Activated T-cell treated with anti-CD3 and anti-CD28 coated beads, Interleukin-2, amount 50 U/mL, for 72 hours (primary cell): ENCODE measurements around the gene AP1S2. TPM values are rescaled to one million over a fixed set of nuclear protein-coding genes. Genes with fewer than 3 reads are reported as not detected.
A peak's percentile ranks its signal among the peaks of the same experiment; 100 is the strongest.
"Not testable (repeated sequence)": the region's sequence is repeated elsewhere in the genome, so short reads cannot be mapped to it uniquely, and the experiment has no call there.

Experiments used
- ATAC-seq, 2 donors: fragments of 150-1000 bp; cut with Tn5 transposase; replicated peaks in 1 of 2; 2 replicates each; pipeline ENCODE4 v1.10.0; 2021; ENCODE audit warnings: moderate library complexity in 2 of 2, mild to moderate bottlenecking in 1 of 2
- DNase-seq, 2 donors: peaks; one replicate each; pipeline ENCODE4 v3.0.0; 2021 to 2022; ENCODE audit warnings: mixed read lengths in 1 of 2
- H3K27ac Mint-ChIP-seq: one replicate; pipeline ENCODE4 v1.8.0; 2022; ENCODE audit warnings: mild to moderate bottlenecking, moderate library complexity, mixed read lengths
- H3K27me3 Mint-ChIP-seq: one replicate; pipeline ENCODE4 v1.8.0; 2022; ENCODE audit warnings: low read depth, mixed read lengths
- H3K36me3 Mint-ChIP-seq, 2 donors: one replicate each; pipeline ENCODE4 v1.8.0; 2022; ENCODE audit warnings: mixed read lengths in 2 of 2, mild to moderate bottlenecking in 1 of 2; ENCODE audit not compliant: insufficient read depth in 2 of 2
- H3K4me1 Mint-ChIP-seq: one replicate; pipeline ENCODE4 v1.8.0; 2022; ENCODE audit warnings: low read depth, mixed read lengths
- H3K4me3 Mint-ChIP-seq, 2 donors: one replicate each; pipeline ENCODE4 v1.8.0; 2022; ENCODE audit warnings: mild to moderate bottlenecking in 2 of 2, mixed read lengths in 2 of 2, moderate library complexity in 2 of 2
- H3K9me3 Mint-ChIP-seq, 2 donors: one replicate each; pipeline ENCODE4 v1.8.0; 2022; ENCODE audit warnings: mixed read lengths in 2 of 2
- total RNA-seq, 2 donors: library from RNA; stranded (reverse); gene quantifications; one replicate each; pipeline ENCODE4 v1.2.3, GENCODE V29; 2022

The AP1S2 gene
- total RNA-seq, 2 donors from 2014 or later: 33.3 to 43.6 TPM

DNA sequence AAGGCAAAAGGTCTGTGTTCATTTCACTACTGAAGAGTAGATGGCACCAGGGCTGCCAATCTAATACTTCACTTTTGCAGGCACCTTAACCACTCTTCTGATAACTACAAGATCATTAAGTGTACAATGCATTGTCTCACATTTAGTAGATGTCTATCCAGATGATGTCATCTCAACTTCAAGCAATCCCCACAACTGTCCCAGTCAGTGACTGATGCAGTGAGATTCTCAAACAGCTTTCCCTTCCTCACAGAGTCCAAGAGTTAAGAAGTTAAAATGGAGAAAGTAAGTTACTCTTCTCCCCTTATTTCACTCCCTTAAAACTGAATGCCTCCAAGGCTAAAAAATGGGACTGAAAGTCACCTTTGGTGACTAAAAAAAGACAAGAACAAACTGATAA, 10.7 kb downstream of the AP1S2 start:
- Mint-ChIP-seq H3K27ac (no peak overlapping the region), H3K4me3 (no peak overlapping the region), H3K9me3 (no peaks in the 10 kb centered on the region), H3K4me1 (peaks cover 4% of the 10 kb centered on the region), H3K27me3 (no peaks in the 10 kb centered on the region), H3K36me3 (peaks cover 2 to 15% of the 10 kb centered on the region in 2 donors)
- ATAC-seq (no peak), DNase-seq (no peak)

- H3K4me1 Mint-ChIP-seq: peaks cover 4% of the 10 kb centered on the region
- no peaks in the 10 kb centered on the region for H3K27me3 Mint-ChIP-seq
- no peak overlapping the region for H3K4me3 Mint-ChIP-seq
- DNase-seq: no peak
- ATAC-seq: no peak
- H3K9me3 Mint-ChIP-seq: no peaks in the 10 kb centered on the region
- no peak overlapping the region for H3K27ac Mint-ChIP-seq
- H3K36me3 Mint-ChIP-seq: peaks cover 2 to 10% of the 10 kb centered on the region in 2 donors
Measured at GRCh38 chrX:15841853-15842516, 12.6 kb downstream of the AP1S2 start.

DNA sequence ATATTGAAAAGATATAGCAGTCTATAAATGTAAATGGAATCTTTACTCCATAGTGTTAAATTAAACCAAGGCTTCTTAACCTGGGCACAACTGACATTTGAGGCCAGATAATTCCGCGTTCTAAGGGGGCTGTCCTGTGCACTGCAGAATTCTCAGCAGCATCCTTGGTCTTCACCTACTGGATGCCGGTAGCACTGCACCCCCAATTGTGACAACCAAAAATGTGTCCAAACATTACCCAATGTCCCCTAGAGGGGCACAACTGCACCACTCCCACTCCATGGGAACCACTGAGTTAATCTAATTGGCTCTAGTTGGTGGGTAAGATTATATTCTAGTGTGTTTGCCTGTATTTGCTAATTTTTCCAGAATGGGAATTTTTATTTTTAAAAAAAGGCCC, 16.6 kb downstream of the AP1S2 start:
- H3K9me3 Mint-ChIP-seq: no peaks in the 10 kb centered on the region
- peaks cover 0 to 7% of the 10 kb centered on the region in 2 donors for H3K36me3 Mint-ChIP-seq
- ATAC-seq (peak in 1 of 2 donors; percentile 58), DNase-seq (peak in 1 of 2 donors; percentile 22)
- H3K27me3 Mint-ChIP-seq: no peaks in the 10 kb centered on the region
- no peak overlapping the region for H3K27ac Mint-ChIP-seq
- H3K4me1 Mint-ChIP-seq: no peaks in the 10 kb centered on the region
- no peak overlapping the region for H3K4me3 Mint-ChIP-seq

GRCh38 chrX:15834827-15835595, 19.6 kb downstream of the AP1S2 start:
- ATAC-seq: no peak
- Mint-ChIP-seq H3K4me3 (no peak overlapping the region), H3K27me3 (no peaks in the 10 kb centered on the region)

DNA sequence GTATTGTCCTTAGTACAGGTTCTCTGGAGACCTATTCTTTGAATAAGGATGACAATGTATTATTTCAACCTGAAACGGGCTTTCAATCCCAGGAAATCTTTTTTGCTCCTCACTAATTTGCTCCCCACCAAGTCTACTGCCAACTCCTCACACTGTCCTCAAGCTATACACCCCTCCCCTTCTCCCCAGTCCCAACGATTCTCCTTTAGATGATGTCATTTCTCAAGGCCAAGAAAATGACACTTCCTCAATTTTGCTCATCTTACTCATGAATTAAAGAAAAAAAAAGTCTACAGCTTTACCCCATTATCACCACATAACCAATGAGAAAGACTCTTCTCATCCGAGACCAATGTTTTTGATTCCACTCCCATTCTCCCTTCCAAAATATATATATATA, 20.6 kb downstream of the AP1S2 start:
- Mint-ChIP-seq H3K4me3 (no peak overlapping the region), H3K9me3 (no peaks in the 10 kb centered on the region), H3K27me3 (no peaks in the 10 kb centered on the region), H3K36me3 (peaks cover 0 to 7% of the 10 kb centered on the region in 2 donors), H3K27ac (no peak overlapping the region), H3K4me1 (peaks cover 5% of the 10 kb centered on the region)
- ATAC-seq: no peak
- DNase-seq: no peak

More at GRCh38 chrX:15834827-15835595, 19.6 kb downstream of the AP1S2 start:
- Mint-ChIP-seq H3K36me3 (peaks cover 0 to 7% of the 10 kb centered on the region in 2 donors), H3K4me1 (peaks cover under 1% of the 10 kb centered on the region), H3K27ac (no peak overlapping the region), H3K9me3 (no peaks in the 10 kb centered on the region)
- DNase-seq: no peak

- DNase-seq, H3K4me3 Mint-ChIP-seq, H3K27ac Mint-ChIP-seq, ATAC-seq, H3K27me3 Mint-ChIP-seq, H3K4me1 Mint-ChIP-seq, H3K9me3 Mint-ChIP-seq, H3K36me3 Mint-ChIP-seq: not testable (repeated sequence)
Measured at GRCh38 chrX:15831347-15831746, 23.3 kb downstream of the AP1S2 start.

GRCh38 chrX:15829217-15829616, 25.4 kb downstream of the AP1S2 start:
- Mint-ChIP-seq H3K9me3 (no peaks in the 10 kb centered on the region), H3K27me3 (no peaks in the 10 kb centered on the region), H3K36me3 (no peaks in the 10 kb centered on the region), H3K4me3 (no peak overlapping the region), H3K4me1 (peaks cover 5% of the 10 kb centered on the region), H3K27ac (no peak overlapping the region)
- no peak for DNase-seq
- no peak for ATAC-seq

DNA sequence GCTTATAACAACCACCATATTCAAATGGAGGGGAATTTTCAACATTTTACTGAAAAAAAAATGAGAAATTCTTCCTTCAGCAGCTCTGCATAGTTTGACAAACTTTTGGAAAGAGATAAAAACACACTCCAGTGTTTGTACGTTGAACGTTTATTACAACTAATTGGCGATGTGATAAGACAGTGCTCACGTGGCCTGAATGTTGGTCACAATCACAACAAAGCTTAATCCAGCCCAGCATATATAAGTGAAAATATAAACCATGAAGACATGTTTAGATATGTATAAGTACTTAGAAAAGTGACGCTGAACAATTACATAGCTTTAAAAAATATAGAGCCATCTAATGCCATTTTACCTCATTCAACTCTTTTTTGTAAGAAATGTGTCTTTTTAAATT, 28.7 kb downstream of the AP1S2 start:
- peaks cover 5% of the 10 kb centered on the region for H3K4me1 Mint-ChIP-seq
- H3K27ac Mint-ChIP-seq: no peak overlapping the region

DNA sequence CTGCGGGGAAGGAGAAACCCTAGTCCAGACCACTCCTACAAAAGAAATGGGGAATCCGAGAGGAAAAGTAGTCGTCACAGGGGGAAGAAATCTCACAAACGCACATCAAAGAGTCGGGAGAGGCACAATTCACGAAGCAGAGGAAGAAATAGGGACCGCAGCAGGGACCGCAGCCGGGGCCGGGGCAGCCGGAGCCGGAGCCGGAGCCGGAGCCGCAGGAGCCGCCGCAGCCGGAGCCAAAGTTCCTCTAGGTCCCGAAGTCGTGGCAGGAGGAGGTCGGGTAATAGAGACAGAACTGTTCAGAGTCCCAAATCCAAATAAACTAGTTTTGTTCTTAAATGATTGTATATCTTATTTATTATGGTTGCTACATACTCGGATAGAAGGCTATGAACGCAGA, 31.7 kb downstream of the AP1S2 start:
- Mint-ChIP-seq H3K27ac (no peak overlapping the region), H3K9me3 (no peaks in the 10 kb centered on the region), H3K36me3 (peaks cover 6 to 24% of the 10 kb centered on the region in 2 donors), H3K4me3 (no peak overlapping the region), H3K27me3 (no peaks in the 10 kb centered on the region), H3K4me1 (peaks cover 16% of the 10 kb centered on the region)
- no peak for ATAC-seq
- no peak for DNase-seq

More for the DNA sequence above, 28.7 kb downstream of the AP1S2 start:
- ATAC-seq: no peak
- DNase-seq: no peak
- Mint-ChIP-seq H3K36me3 (peaks cover 3 to 11% of the 10 kb centered on the region in 2 donors), H3K9me3 (no peaks in the 10 kb centered on the region), H3K4me3 (no peak overlapping the region), H3K27me3 (no peaks in the 10 kb centered on the region)

- peak overlapping the region in 1 of 2 donors; percentile 34 for H3K4me3 Mint-ChIP-seq
- DNase-seq: peak in 1 of 2 donors; percentile 12
- H3K36me3 Mint-ChIP-seq: peaks cover 13 to 35% of the 10 kb centered on the region in 2 donors
- H3K4me1 Mint-ChIP-seq: peaks cover 39% of the 10 kb centered on the region
- H3K27ac Mint-ChIP-seq: peak overlapping the region; percentile 12
- no peaks in the 10 kb centered on the region for H3K9me3 Mint-ChIP-seq
- no peaks in the 10 kb centered on the region for H3K27me3 Mint-ChIP-seq
- peak; percentile 57 to 69 for ATAC-seq
Measured at GRCh38 chrX:15820106-15821073, 34.2 kb downstream of the AP1S2 start.

- Mint-ChIP-seq H3K4me1 (peaks cover 49% of the 10 kb centered on the region), H3K9me3 (no peaks in the 10 kb centered on the region), H3K36me3 (peaks cover 10 to 37% of the 10 kb centered on the region in 2 donors), H3K27ac (peak overlapping the region; percentile 66), H3K4me3 (peak overlapping the region; percentile 53 to 64), H3K27me3 (no peaks in the 10 kb centered on the region)
- ATAC-seq (peak; percentile 70 to 79), DNase-seq (peak; percentile 53 to 63)
Measured at GRCh38 chrX:15816886-15817285, 37.7 kb downstream of the AP1S2 start.

GRCh38 chrX:15816438-15816809, 38.2 kb downstream of the AP1S2 start:
- H3K27ac Mint-ChIP-seq: no peak overlapping the region
- ATAC-seq (peak in 1 of 2 donors; percentile 2), DNase-seq (no peak)
- peak overlapping the region in 1 of 2 donors; percentile 64 for H3K4me3 Mint-ChIP-seq
- peaks cover 49% of the 10 kb centered on the region for H3K4me1 Mint-ChIP-seq
- H3K36me3 Mint-ChIP-seq: peaks cover 10 to 37% of the 10 kb centered on the region in 2 donors
- no peaks in the 10 kb centered on the region for H3K27me3 Mint-ChIP-seq
- H3K9me3 Mint-ChIP-seq: no peaks in the 10 kb centered on the region
